Thymus (tissue), 14 donors: ENCODE results near the gene RNF34. TPM values are rescaled to one million over a fixed set of nuclear protein-coding genes. Genes with fewer than 3 reads are reported as not detected.

Experiments
- DNase-seq, 9 donors: peaks; one replicate each; pipeline ENCODE4 v3.0.0-alpha.2; 2013; ENCODE audit warnings: low spot score in 9 of 9, low read depth in 6 of 9, missing footprints in 1 of 9
- H3K27ac ChIP-seq, 2 donors: one replicate each; pipeline ENCODE4 v1.5.1; 2013; ENCODE audit warnings: control low read depth in 1 of 2, low read depth in 1 of 2, low read length in 1 of 2, mild to moderate bottlenecking in 1 of 2, moderate library complexity in 1 of 2
- H3K27me3 ChIP-seq, 2 donors: one replicate each; pipeline ENCODE4 v1.5.1; 2013; ENCODE audit warnings: low read length in 1 of 2; ENCODE audit not compliant: control insufficient read depth in 2 of 2, insufficient read depth in 1 of 2
- H3K36me3 ChIP-seq, 2 donors: one replicate each; pipeline ENCODE4 v1.5.1; 2013; ENCODE audit warnings: low read length in 1 of 2, mild to moderate bottlenecking in 1 of 2, moderate library complexity in 1 of 2; ENCODE audit not compliant: control insufficient read depth in 2 of 2, insufficient read depth in 2 of 2
- H3K4me1 ChIP-seq, 2 donors: one replicate each; pipeline ENCODE4 v1.5.1; 2013; ENCODE audit warnings: low read length in 2 of 2; ENCODE audit not compliant: control insufficient read depth in 2 of 2, insufficient read depth in 2 of 2
- H3K4me3 ChIP-seq, 2 donors: one replicate each; pipeline ENCODE4 v1.5.1; 2013; ENCODE audit warnings: low read length in 2 of 2, control low read depth in 1 of 2, mild to moderate bottlenecking in 1 of 2
- H3K9me3 ChIP-seq, 2 donors: one replicate each; pipeline ENCODE4 v1.5.1; 2013; ENCODE audit warnings: low read length in 1 of 2, mild to moderate bottlenecking in 1 of 2; ENCODE audit not compliant: control insufficient read depth in 2 of 2, insufficient read depth in 1 of 2
- WGBS: extraction: QIAGEN DNeasy Blood & Tissue Kit; methylation state at CpG from one replicate; pipeline ENCODE4 v1.1.7; 2013; 5-methylcytosine and 5-hydroxymethylcytosine counted together
- long read RNA-seq, 10 donors: transcript quantifications; one replicate each; lab custom pipeline, GENCODE V29; 2026
- polyA plus RNA-seq: library from polyadenylated mRNA; stranded (reverse); fragments of 200-250 nt; gene quantifications from one replicate; pipeline ENCODE4 v1.2.3, GENCODE V29; 2013
- total RNA-seq: library from RNA; stranded (reverse); fragments of 120-200 nt; gene quantifications from one replicate; pipeline ENCODE4 v1.2.4, GENCODE V29; 2013
- donor health status: healthy.

RNF34 gene, protein sequence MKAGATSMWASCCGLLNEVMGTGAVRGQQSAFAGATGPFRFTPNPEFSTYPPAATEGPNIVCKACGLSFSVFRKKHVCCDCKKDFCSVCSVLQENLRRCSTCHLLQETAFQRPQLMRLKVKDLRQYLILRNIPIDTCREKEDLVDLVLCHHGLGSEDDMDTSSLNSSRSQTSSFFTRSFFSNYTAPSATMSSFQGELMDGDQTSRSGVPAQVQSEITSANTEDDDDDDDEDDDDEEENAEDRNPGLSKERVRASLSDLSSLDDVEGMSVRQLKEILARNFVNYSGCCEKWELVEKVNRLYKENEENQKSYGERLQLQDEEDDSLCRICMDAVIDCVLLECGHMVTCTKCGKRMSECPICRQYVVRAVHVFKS
- total RNA-seq (41.2 TPM), polyA plus RNA-seq (36.9 TPM)
- long read RNA-seq, donor 1, partial matches to known transcripts: 0 of 2 reads
- long read RNA-seq, donor 1, other reads (novel, unspliced or antisense): 0 of 2 reads
- long read RNA-seq, donor 2: 0 reads
- long read RNA-seq, donor 3, transcript RNF34-201 (6 exons, 2,066 nt): major isoform, 8 of 18 reads
- long read RNA-seq, donor 3, partial matches to known transcripts: 9 of 18 reads
- long read RNA-seq, donor 3, other reads (novel, unspliced or antisense): 0 of 18 reads
- long read RNA-seq, donor 4, transcript RNF34-201 (6 exons, 2,066 nt): major isoform, 7 of 17 reads
- long read RNA-seq, donor 4, partial matches to known transcripts: 10 of 17 reads
- long read RNA-seq, donor 4, other reads (novel, unspliced or antisense): 0 of 17 reads
- long read RNA-seq, donor 5, transcript RNF34-201 (6 exons, 2,066 nt): major isoform, 12 of 18 reads
- long read RNA-seq, donor 5, partial matches to known transcripts: 0 of 18 reads
- long read RNA-seq, donor 5, other reads (novel, unspliced or antisense): 0 of 18 reads
- long read RNA-seq, donor 6, transcript RNF34-201 (6 exons, 2,066 nt): major isoform, 11 of 47 reads
- long read RNA-seq, donor 6, partial matches to known transcripts: 34 of 47 reads
- long read RNA-seq, donor 6, other reads (novel, unspliced or antisense): 0 of 47 reads
- long read RNA-seq, donor 7, transcript RNF34-201 (6 exons, 2,066 nt): major isoform, 13 of 23 reads
- long read RNA-seq, donor 7, partial matches to known transcripts: 6 of 23 reads
- long read RNA-seq, donor 7, other reads (novel, unspliced or antisense): 0 of 23 reads
- long read RNA-seq, donor 8, partial matches to known transcripts: 0 of 2 reads
- long read RNA-seq, donor 8, other reads (novel, unspliced or antisense): 0 of 2 reads
- long read RNA-seq, donor 9, partial matches to known transcripts: 0 of 5 reads
- long read RNA-seq, donor 9, other reads (novel, unspliced or antisense): 0 of 5 reads
- long read RNA-seq, donor 10, transcript RNF34-201 (6 exons, 2,066 nt): major isoform, 10 of 12 reads
- long read RNA-seq, donor 10, partial matches to known transcripts: 0 of 12 reads
- long read RNA-seq, donor 10, other reads (novel, unspliced or antisense): 0 of 12 reads

- Histone ChIP-seq H3K27me3 (no peaks in the 10 kb centered on the region), H3K9me3 (no peaks in the 10 kb centered on the region), H3K36me3 (peaks cover 5 to 14% of the 10 kb centered on the region in 2 donors), H3K4me3 (peak within 1 kb of the TSS; percentile 75 to 97), H3K27ac (peak within 1 kb of the TSS; percentile 84 to 86), H3K4me1 (peaks cover 10 to 12% of the 10 kb centered on the region in 2 donors)
- peak; percentile 93 to 99 (median 99) for DNase-seq
- WGBS: under 1% methylated on average over 77 of the region's 77 CpGs
Observed at GRCh38 chr12:121399391-121400331, at the start of gene RNF34. RNF34 (plus strand) TSS chr12:121400118; CDS start chr12:121400213, 95 bp downstream.

DNA sequence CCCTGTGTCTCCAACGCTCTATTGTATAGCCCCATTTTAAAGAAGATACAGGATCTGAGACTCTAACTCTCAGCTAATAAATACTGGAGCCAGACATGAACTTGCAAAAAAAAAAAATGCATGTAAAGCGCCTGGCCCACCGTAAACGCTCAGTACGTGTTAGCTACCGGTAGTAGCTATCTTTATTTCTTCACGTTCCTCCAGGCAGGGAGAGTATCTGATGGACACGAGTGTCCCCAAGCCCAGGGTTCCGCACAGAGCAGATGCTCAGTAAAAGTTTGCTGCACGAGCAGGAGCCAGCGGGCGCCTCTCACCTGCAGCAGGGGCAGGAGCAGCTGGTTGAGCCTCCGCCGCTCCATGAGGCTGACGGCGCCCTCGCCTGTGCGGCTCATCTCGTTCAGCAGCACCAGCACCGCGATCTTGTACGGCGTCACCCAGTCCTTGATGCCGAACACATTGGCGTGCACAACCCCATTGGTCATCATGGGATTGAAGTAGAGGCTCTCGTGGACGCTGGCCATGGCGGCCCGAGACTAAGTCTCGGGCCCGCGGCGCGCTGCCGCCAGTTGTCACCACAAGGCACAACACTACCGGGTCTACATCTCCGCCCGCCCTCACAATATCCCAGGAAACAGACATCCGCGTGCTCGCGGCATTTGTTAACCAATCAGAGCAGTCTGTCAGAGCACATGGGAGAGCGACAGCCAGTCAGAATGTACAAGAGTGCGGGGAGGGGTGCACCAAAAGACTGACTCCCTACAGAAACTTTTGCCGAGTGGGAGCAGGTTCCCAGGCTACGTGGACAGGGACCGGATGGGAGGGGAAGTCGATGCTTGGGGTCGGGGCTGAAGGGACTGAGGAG, 47.9 kb upstream of the RNF34 start, which contains the start of gene ANAPC5:
Gene ANAPC5, minus strand, starts transcription at position 592 of the 862 bp plus-strand sequence. Its CDS starts 71 bp downstream, at position 521.
- peak within 1 kb of the TSS; percentile 73 to 97 for H3K4me3 ChIP-seq
- H3K27ac ChIP-seq: peak within 1 kb of the TSS; percentile 94 to 95
- H3K4me1 ChIP-seq: peaks cover 3 to 15% of the 10 kb centered on the region in 2 donors
- H3K9me3 ChIP-seq: peaks cover 0 to 9% of the 10 kb centered on the region in 2 donors
- H3K27me3 ChIP-seq: no peaks in the 10 kb centered on the region
- peak; percentile 87 to 98 (median 93) for DNase-seq
- WGBS: under 1% methylated on average over 49 of the region's 49 CpGs
- H3K36me3 ChIP-seq: peaks cover 2 to 12% of the 10 kb centered on the region in 2 donors

- Histone ChIP-seq H3K4me1 (peaks cover 3 to 15% of the 10 kb centered on the region in 2 donors), H3K27ac (peak overlapping the region; percentile 75 to 95), H3K27me3 (no peaks in the 10 kb centered on the region), H3K4me3 (peak overlapping the region; percentile 73 to 97), H3K9me3 (peaks cover 0 to 9% of the 10 kb centered on the region in 2 donors), H3K36me3 (peaks cover 0 to 6% of the 10 kb centered on the region in 2 donors)
- under 1% methylated on average over 12 of the region's 12 CpGs for WGBS
- no peak for DNase-seq
Observed at GRCh38 chr12:121352682-121353018, 47.3 kb upstream of the RNF34 start.

DNA sequence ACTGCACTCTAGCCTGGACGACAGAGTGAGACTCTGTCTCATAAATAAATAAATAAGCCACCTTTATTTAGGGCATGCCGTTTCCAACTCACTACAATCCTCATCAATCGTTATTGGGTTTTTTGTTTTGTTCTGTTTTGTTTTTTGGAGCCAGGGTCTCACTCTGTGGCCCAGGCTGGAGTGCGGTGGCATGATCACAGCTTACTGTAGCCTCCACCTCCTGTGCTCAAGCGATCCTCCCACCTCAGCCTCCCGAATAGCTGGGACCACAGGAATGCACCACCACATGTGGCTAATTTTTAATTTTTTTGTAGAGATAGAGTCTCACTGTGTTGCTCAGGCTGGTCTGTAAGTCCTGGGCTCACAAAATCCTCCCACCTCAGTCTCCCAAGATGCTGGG, 44.1 kb upstream of the RNF34 start:
- no peak overlapping the region for H3K4me3 ChIP-seq
- H3K9me3 ChIP-seq: peaks cover 0 to 9% of the 10 kb centered on the region in 2 donors
- peaks cover 3 to 14% of the 10 kb centered on the region in 2 donors for H3K4me1 ChIP-seq
- DNase-seq: no peak
- WGBS: 98% methylated on average over 6 of the region's 6 CpGs
- H3K27ac ChIP-seq: no peak overlapping the region
- H3K36me3 ChIP-seq: no peaks in the 10 kb centered on the region
- H3K27me3 ChIP-seq: no peaks in the 10 kb centered on the region

GRCh38 chr12:121356657-121357056, 43.3 kb upstream of the RNF34 start:
- Histone ChIP-seq H3K4me3 (no peak overlapping the region), H3K36me3 (no peaks in the 10 kb centered on the region), H3K9me3 (peaks cover 0 to 5% of the 10 kb centered on the region in 2 donors), H3K4me1 (peaks cover 3 to 6% of the 10 kb centered on the region in 2 donors), H3K27me3 (no peaks in the 10 kb centered on the region), H3K27ac (no peak overlapping the region)
- no peak for DNase-seq
- 93% methylated on average over 3 of the region's 3 CpGs for WGBS

- 85% methylated on average over 4 of the region's 4 CpGs for WGBS
- DNase-seq: no peak
- Histone ChIP-seq H3K27ac (no peak overlapping the region), H3K9me3 (peaks cover 0 to 1% of the 10 kb centered on the region in 2 donors), H3K27me3 (no peaks in the 10 kb centered on the region), H3K4me3 (no peak overlapping the region), H3K4me1 (peaks cover 3 to 6% of the 10 kb centered on the region in 2 donors), H3K36me3 (no peaks in the 10 kb centered on the region)
Observed at GRCh38 chr12:121357331-121357730, 42.6 kb upstream of the RNF34 start.

GRCh38 chr12:121358073-121358472, 41.8 kb upstream of the RNF34 start:
- WGBS: 86% methylated on average over 3 of the region's 3 CpGs
- H3K4me1 ChIP-seq: peaks cover under 1% of the 10 kb centered on the region in 2 donors
- H3K36me3 ChIP-seq: no peaks in the 10 kb centered on the region
- no peak overlapping the region for H3K4me3 ChIP-seq
- DNase-seq: no peak
- H3K27me3 ChIP-seq: no peaks in the 10 kb centered on the region
- H3K27ac ChIP-seq: no peak overlapping the region
- no peaks in the 10 kb centered on the region for H3K9me3 ChIP-seq
